MCF 10A (cell line): ENCODE data around the gene STK32B. TPM values are rescaled to one million over a fixed set of nuclear protein-coding genes. Genes with fewer than 3 reads are reported as not detected.

ENCODE experiments used
- BruUV-seq: library from RNA; stranded (reverse); fragments of 400-500 nt; replicated peaks from 2 replicates; lab custom pipeline; 2021; lab: Mats Ljungman, UMichigan
- CTCF ChIA-PET: fragments of 300-600 bp; sonication (Branson Sonifier 250); formaldehyde crosslinking; extraction: SDS; loops from one replicate; lab custom pipeline; 2021; ENCODE audit warnings: antibody characterized with exemption, inconsistent platforms; lab: Yijun Ruan, JAX
- POLR2A ChIA-PET: fragments of 300-600, 350-650 bp; sonication (Branson Sonifier 250); formaldehyde crosslinking; extraction: SDS; loops from one replicate; lab custom pipeline; 2020; ENCODE audit warnings: antibody characterized with exemption, inconsistent platforms; lab: Yijun Ruan, JAX
- DNase-seq: peaks from one replicate; pipeline ENCODE4 v3.0.0-alpha.2; 2018; ENCODE audit not compliant: unreplicated experiment
- H3K27ac Mint-ChIP-seq: one replicate; pipeline ENCODE4 v1.8.0; 2022; ENCODE audit warnings: mild to moderate bottlenecking, low read depth, mixed read lengths; ENCODE audit not compliant: unreplicated experiment
- H3K27me3 Mint-ChIP-seq: one replicate; pipeline ENCODE4 v1.8.0; 2022; ENCODE audit warnings: mixed read lengths; ENCODE audit not compliant: insufficient read depth, unreplicated experiment
- H3K36me3 Mint-ChIP-seq: one replicate; pipeline ENCODE4 v1.8.0; 2022; ENCODE audit warnings: mild to moderate bottlenecking, moderate library complexity, mixed read lengths; ENCODE audit not compliant: insufficient read depth, unreplicated experiment
- H3K4me1 Mint-ChIP-seq: one replicate; pipeline ENCODE4 v1.8.0; 2022; ENCODE audit warnings: mixed read lengths; ENCODE audit not compliant: insufficient read depth, unreplicated experiment
- H3K4me3 Mint-ChIP-seq: one replicate; pipeline ENCODE4 v1.8.0; 2022; ENCODE audit warnings: mild to moderate bottlenecking, moderate library complexity, mixed read lengths; ENCODE audit not compliant: unreplicated experiment
- H3K9me3 Mint-ChIP-seq: one replicate; pipeline ENCODE4 v1.8.0; 2022; ENCODE audit warnings: mixed read lengths; ENCODE audit not compliant: unreplicated experiment
- intact Hi-C: fragments of 100-400 bp; cut with micrococcal nuclease; formaldehyde crosslinking; loops from 2 replicates; pipeline ENCODE4 v1.14.1; 2022
- total RNA-seq: library from RNA; stranded (reverse); gene quantifications from 2 replicates; pipeline ENCODE4 v1.2.3, GENCODE V29; 2022
- TF ChIP-seq, protein P1 (sequence below): fragments of 200-600 bp; IDR thresholded peaks from one replicate; pipeline ENCODE4 v1.8.0; 2022; ENCODE audit warnings: antibody characterized with exemption, mild to moderate bottlenecking; ENCODE audit not compliant: unreplicated experiment

The STK32B gene
- total RNA-seq, 1 experiment from 2014 or later = not detected

DNA sequence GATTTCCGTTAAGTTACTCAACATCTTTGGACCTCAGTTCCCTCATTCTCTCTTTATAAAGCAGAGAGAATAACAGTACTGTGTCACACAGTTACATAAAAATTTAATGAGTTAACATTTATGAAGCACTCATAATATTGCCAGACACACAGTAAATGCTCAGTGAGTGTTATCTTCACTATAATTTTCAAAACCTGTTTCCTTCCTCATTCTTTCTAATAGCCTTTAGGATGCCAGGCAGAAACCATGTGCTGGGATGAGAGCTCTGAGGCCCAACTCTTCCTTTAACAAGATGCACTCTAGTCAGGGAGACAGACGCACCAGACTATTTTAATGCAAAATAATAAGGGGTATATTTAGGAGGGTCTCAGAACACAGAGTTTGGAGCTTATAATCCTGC is 208.2 kb downstream of the STK32B start:
- DNase-seq = no peak
- H3K4me3 Mint-ChIP-seq = no peak overlapping the region
- ChIA-PET CTCF (interaction anchor here (0.6 kb wide), 1 partner anchor 351 kb away, joined by 4 read pairs; no protein-coding TSS in a partner anchor), POLR2A (no interaction called here)
- no peaks in the 10 kb centered on the region for H3K4me1 Mint-ChIP-seq
- intact Hi-C loops = no loop called here
- H3K27ac Mint-ChIP-seq = no peak overlapping the region
- H3K27me3 Mint-ChIP-seq = no peaks in the 10 kb centered on the region
- TF ChIP-seq, protein P1, sequence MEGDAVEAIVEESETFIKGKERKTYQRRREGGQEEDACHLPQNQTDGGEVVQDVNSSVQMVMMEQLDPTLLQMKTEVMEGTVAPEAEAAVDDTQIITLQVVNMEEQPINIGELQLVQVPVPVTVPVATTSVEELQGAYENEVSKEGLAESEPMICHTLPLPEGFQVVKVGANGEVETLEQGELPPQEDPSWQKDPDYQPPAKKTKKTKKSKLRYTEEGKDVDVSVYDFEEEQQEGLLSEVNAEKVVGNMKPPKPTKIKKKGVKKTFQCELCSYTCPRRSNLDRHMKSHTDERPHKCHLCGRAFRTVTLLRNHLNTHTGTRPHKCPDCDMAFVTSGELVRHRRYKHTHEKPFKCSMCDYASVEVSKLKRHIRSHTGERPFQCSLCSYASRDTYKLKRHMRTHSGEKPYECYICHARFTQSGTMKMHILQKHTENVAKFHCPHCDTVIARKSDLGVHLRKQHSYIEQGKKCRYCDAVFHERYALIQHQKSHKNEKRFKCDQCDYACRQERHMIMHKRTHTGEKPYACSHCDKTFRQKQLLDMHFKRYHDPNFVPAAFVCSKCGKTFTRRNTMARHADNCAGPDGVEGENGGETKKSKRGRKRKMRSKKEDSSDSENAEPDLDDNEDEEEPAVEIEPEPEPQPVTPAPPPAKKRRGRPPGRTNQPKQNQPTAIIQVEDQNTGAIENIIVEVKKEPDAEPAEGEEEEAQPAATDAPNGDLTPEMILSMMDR = no peak
- peaks cover 38% of the 10 kb centered on the region for H3K9me3 Mint-ChIP-seq
- peaks cover 5% of the 10 kb centered on the region for H3K36me3 Mint-ChIP-seq
- BruUV-seq = no TSS peak

DNA sequence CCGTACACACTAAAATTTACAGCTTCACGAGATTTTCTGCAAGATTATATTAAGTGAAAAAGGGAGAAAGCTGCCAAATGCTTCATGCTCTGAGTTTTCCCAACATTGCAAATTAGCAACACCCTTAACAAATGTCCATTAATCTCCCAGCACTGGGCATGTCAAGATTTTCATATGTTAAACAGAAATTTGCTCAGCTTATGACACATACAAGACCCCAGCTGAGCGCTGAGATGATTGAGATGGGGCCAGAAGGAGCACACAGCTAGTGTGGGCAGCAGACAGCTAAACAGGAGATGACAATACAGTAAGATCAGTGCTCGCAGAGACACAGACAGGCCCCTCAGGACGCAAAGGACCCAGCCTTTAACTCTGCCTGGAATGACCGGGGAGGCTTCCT is 208.8 kb downstream of the STK32B start:
- Mint-ChIP-seq H3K27ac (no peak overlapping the region), H3K9me3 (peaks cover 38% of the 10 kb centered on the region), H3K36me3 (peaks cover 5% of the 10 kb centered on the region), H3K4me1 (no peaks in the 10 kb centered on the region), H3K27me3 (no peaks in the 10 kb centered on the region), H3K4me3 (no peak overlapping the region)
- CTCF ChIA-PET = no interaction called here
- POLR2A ChIA-PET = no interaction called here
- no peak for DNase-seq
- BruUV-seq = no TSS peak
- TF ChIP-seq, protein P1 = no peak
- intact Hi-C loops = no loop called here

DNA sequence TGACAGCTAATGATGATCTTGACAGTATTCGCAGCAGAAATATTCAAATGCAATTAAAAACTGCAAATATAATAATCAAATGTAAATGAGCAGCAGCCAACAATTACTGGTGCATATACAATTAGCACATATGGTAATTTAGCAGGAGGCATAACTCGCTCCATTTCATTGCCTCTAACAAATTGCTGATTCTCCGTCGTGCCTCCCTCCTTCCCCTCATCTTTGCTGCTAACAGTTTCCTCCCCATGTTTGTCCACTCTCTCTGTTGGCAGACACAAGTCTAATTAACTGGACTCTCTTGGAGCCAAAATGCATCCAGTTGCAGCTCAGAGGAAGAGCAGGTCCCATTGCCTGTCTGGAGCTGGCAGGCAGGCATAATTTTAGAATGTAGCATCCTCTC is 210.6 kb downstream of the STK32B start:
- H3K27me3 Mint-ChIP-seq = no peaks in the 10 kb centered on the region
- no peaks in the 10 kb centered on the region for H3K4me1 Mint-ChIP-seq
- BruUV-seq = no TSS peak
- H3K36me3 Mint-ChIP-seq = peaks cover 5% of the 10 kb centered on the region
- no peak overlapping the region for H3K27ac Mint-ChIP-seq
- TF ChIP-seq, protein P1 = no peak
- ChIA-PET POLR2A (no interaction called here), CTCF (no interaction called here)
- intact Hi-C loops = no loop called here
- no peak overlapping the region for H3K4me3 Mint-ChIP-seq
- peaks cover 38% of the 10 kb centered on the region for H3K9me3 Mint-ChIP-seq
- DNase-seq = no peak

DNA sequence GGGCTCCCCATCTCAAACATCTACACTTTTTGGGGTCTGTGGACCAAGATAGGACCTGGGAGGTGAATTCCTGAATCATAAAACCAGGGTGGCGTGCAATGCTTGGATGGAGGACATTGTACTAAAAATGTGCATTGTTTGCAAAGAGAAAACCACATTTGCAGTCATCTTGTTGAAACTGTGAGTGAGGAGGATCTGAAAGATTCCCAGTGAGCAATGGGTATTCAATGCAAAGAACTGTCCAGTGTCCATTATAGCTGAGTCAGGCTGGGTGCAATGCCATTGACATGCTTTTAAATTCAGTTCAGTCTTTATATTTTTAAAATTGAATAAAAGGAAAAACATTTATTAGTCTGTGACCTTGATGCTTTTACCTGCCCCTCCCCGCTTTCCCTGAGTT is 215.7 kb downstream of the STK32B start:
- TF ChIP-seq, protein P1 = no peak
- no peak for DNase-seq
- no peaks in the 10 kb centered on the region for H3K4me1 Mint-ChIP-seq
- no TSS peak for BruUV-seq
- H3K36me3 Mint-ChIP-seq = peaks cover 5% of the 10 kb centered on the region
- ChIA-PET POLR2A (no interaction called here), CTCF (no interaction called here)
- intact Hi-C loops = no loop called here
- no peak overlapping the region for H3K4me3 Mint-ChIP-seq
- H3K9me3 Mint-ChIP-seq = peaks cover 8% of the 10 kb centered on the region
- H3K27me3 Mint-ChIP-seq = no peaks in the 10 kb centered on the region
- no peak overlapping the region for H3K27ac Mint-ChIP-seq
